RWPE2 (cell line): ENCODE data around the gene ASH1L.

Source experiments
- ATAC-seq: fragments of 200-7000 bp; cut with Tn5 transposase; 3 replicates; pipeline ENCODE4 v1.9.1; 2021; ENCODE audit warnings: low read depth
- DNase-seq: peaks from one replicate; pipeline ENCODE4 v3.0.0-alpha.2; 2020; ENCODE audit warnings: low spot score
- H3K27ac ChIP-seq: fragments of 450-650 bp; 2 replicates; pipeline ENCODE4 v1.5.1; 2017; ENCODE audit warnings: mild to moderate bottlenecking; ENCODE audit not compliant: poor library complexity, severe bottlenecking
- H3K27me3 ChIP-seq: fragments of 250-450 bp; sonication (Bioruptor Pico); 2 replicates; pipeline ENCODE4 v1.5.1; 2021; ENCODE audit warnings: mild to moderate bottlenecking, moderate library complexity; ENCODE audit not compliant: insufficient read depth, poor library complexity, severe bottlenecking
- H3K36me3 ChIP-seq: fragments of 250-450 bp; sonication (Bioruptor Pico); 2 replicates; pipeline ENCODE4 v1.5.1; 2020; ENCODE audit warnings: low read depth, mild to moderate bottlenecking, moderate library complexity
- H3K4me1 ChIP-seq: fragments of 250-450 bp; sonication (Bioruptor Pico); 2 replicates; pipeline ENCODE4 v1.5.1; 2021; ENCODE audit warnings: mild to moderate bottlenecking, moderate library complexity; ENCODE audit not compliant: insufficient read depth, poor library complexity, severe bottlenecking
- H3K4me3 ChIP-seq: fragments of 250-450 bp; sonication (Bioruptor Pico); 2 replicates; pipeline ENCODE4 v1.5.1; 2021; ENCODE audit warnings: mild to moderate bottlenecking, moderate library complexity; ENCODE audit not compliant: severe bottlenecking
- H3K9me3 ChIP-seq: fragments of 250-450 bp; sonication (Bioruptor Pico); 2 replicates; pipeline ENCODE4 v1.5.1; 2021; ENCODE audit warnings: mild to moderate bottlenecking, moderate library complexity; ENCODE audit not compliant: severe bottlenecking
- CTCF ChIP-seq: fragments of 450-650 bp; IDR thresholded peaks from one replicate; pipeline ENCODE4 v1.5.1; 2017; ENCODE audit warnings: mild to moderate bottlenecking, moderate library complexity; ENCODE audit not compliant: poor library complexity, severe bottlenecking

The ASH1L gene

GRCh38 chr1:155323729-155324036 lies 238.9 kb downstream of the ASH1L start:
- Histone ChIP-seq H3K27ac (peak overlapping the region; percentile 83), H3K4me1 (no peaks in the 10 kb centered on the region), H3K27me3 (no peaks in the 10 kb centered on the region), H3K36me3 (peaks cover 35% of the 10 kb centered on the region), H3K9me3 (no peaks in the 10 kb centered on the region), H3K4me3 (peak overlapping the region; percentile 52)
- DNase-seq (peak; percentile 85), ATAC-seq (peak; percentile 18)
- TF ChIP-seq CTCF: no peak

- H3K9me3 ChIP-seq: no peaks in the 10 kb centered on the region
- peaks cover 37% of the 10 kb centered on the region for H3K36me3 ChIP-seq
- no peaks in the 10 kb centered on the region for H3K4me1 ChIP-seq
- ATAC-seq: peak; percentile 49
- DNase-seq: peak; percentile 92
- TF ChIP-seq CTCF: peak; percentile 95
- peak overlapping the region; percentile 52 for H3K4me3 ChIP-seq
- no peaks in the 10 kb centered on the region for H3K27me3 ChIP-seq
- H3K27ac ChIP-seq: peak overlapping the region; percentile 83
These were observed 239.5 kb downstream of the ASH1L start for GRCh38 chr1:155322953-155323728.

GRCh38 chr1:155322571-155322952 lies 240.0 kb downstream of the ASH1L start:
- H3K27ac ChIP-seq: peak overlapping the region; percentile 83
- peaks cover 37% of the 10 kb centered on the region for H3K36me3 ChIP-seq
- no peaks in the 10 kb centered on the region for H3K4me1 ChIP-seq
- TF ChIP-seq CTCF: no peak
- H3K9me3 ChIP-seq: no peaks in the 10 kb centered on the region
- H3K4me3 ChIP-seq: peak overlapping the region; percentile 52
- no peaks in the 10 kb centered on the region for H3K27me3 ChIP-seq
- ATAC-seq (no peak), DNase-seq (no peak)

GRCh38 chr1:155321639-155322503 lies 240.7 kb downstream of the ASH1L start:
- Histone ChIP-seq H3K27me3 (no peaks in the 10 kb centered on the region), H3K36me3 (peaks cover 40% of the 10 kb centered on the region), H3K4me1 (no peaks in the 10 kb centered on the region), H3K27ac (peak overlapping the region; percentile 83), H3K9me3 (no peaks in the 10 kb centered on the region), H3K4me3 (peak overlapping the region; percentile 52)
- DNase-seq: no peak
- TF ChIP-seq CTCF: no peak
- ATAC-seq: no peak
